ENCODE results near the gene SLIT3.

- TF ChIP-seq SETDB1 (IDR thresholded peaks at IDR 0.05; ENCODE audit: insufficient read length, low read length), result no peak
- no peak for TF ChIP-seq REST (tag by site-specific recombination; IDR thresholded peaks at IDR 0.05)
- TF ChIP-seq ZNF223 (tag by site-specific recombination; IDR thresholded peaks at IDR 0.05), result no peak
- TF ChIP-seq ZNF274 (IDR thresholded peaks at IDR 0.05; ENCODE audit: low read length), result no peak
- TF ChIP-seq ZNF274 (tag by site-specific recombination; IDR thresholded peaks at IDR 0.05; ENCODE audit: borderline replicate concordance), result no peak
- TF ChIP-seq ZNF211 (tag by site-specific recombination; IDR thresholded peaks at IDR 0.05; ENCODE audit: low read depth), result no peak
- TF ChIP-seq YY1 (tag by site-specific recombination; IDR thresholded peaks at IDR 0.05), result no peak
- no peak for TF ChIP-seq ZNF561 (tag by site-specific recombination; IDR thresholded peaks at IDR 0.05; ENCODE audit: borderline replicate concordance)
Observed at GRCh38 chr5:169148138-169148740, 152.7 kb downstream of the SLIT3 start.
